A549 (cell line): ENCODE measurements around the gene RPS6KA2.

Source experiments
- BCL3 ChIP-seq: fragments of >200 bp; sonication (Bioruptor Twin); formaldehyde crosslinking; IDR thresholded peaks from 3 replicates; pipeline ENCODE4 v1.6.1; 2016
- CHD4 ChIP-seq: fragments of 200-600 bp; sonication (generic); IDR thresholded peaks from 2 replicates; pipeline ENCODE4 v1.6.1; 2016; ENCODE audit warnings: antibody characterized with exemption, mild to moderate bottlenecking, borderline replicate concordance
- ELK1 ChIP-seq: fragments of 150-350 bp; IDR thresholded peaks from 2 replicates; pipeline ENCODE4 v1.6.1; 2014; ENCODE audit warnings: low read depth, mild to moderate bottlenecking, low read length
- MAX ChIP-seq: IDR thresholded peaks from 2 replicates; pipeline ENCODE4 v1.6.1; 2012
- MYC ChIP-seq: IDR thresholded peaks from 2 replicates; pipeline ENCODE4 v1.6.1; 2012; ENCODE audit warnings: mild to moderate bottlenecking, inconsistent platforms, low read length, improper control_type of control experiment, borderline replicate concordance
- PHF8 ChIP-seq: fragments of 200-600 bp; sonication (generic); IDR thresholded peaks from 2 replicates; pipeline ENCODE4 v1.6.1; 2016; ENCODE audit warnings: low read depth, mild to moderate bottlenecking, antibody characterized with exemption, moderate library complexity, borderline replicate concordance
- POLR2A ChIP-seq: IDR thresholded peaks from 2 replicates; pipeline ENCODE4 v1.6.1; 2012; ENCODE audit warnings: mild to moderate bottlenecking, low read length
- RAD21 ChIP-seq, 2 experiments: fragments of >200 bp in 1 of 2; sonication (Bioruptor Twin) in 1 of 2; formaldehyde crosslinking in 1 of 2; IDR thresholded peaks in 1 of 2; conservative IDR thresholded peaks in 1 of 2; 2 replicates in 1 of 2; 3 replicates in 1 of 2; pipeline ENCODE4 v1.6.1; 2012 to 2018; ENCODE audit warnings: inconsistent platforms in 1 of 2
- SMC3 ChIP-seq: fragments of >200 bp; sonication (Bioruptor Twin); formaldehyde crosslinking; IDR thresholded peaks from 3 replicates; pipeline ENCODE4 v1.6.1; 2018; ENCODE audit warnings: inconsistent platforms
- TP53 ChIP-seq: fragments of 250-450 bp; sonication (Bioruptor Pico); IDR thresholded peaks from 2 replicates; pipeline ENCODE4 v1.5.0; 2021; ENCODE audit warnings: mild to moderate bottlenecking, moderate library complexity
- ZNF302 ChIP-seq: fragments of 250-450 bp; sonication (Bioruptor Pico); IDR thresholded peaks from 2 replicates; pipeline ENCODE4 v1.9.0; 2021; ENCODE audit warnings: inconsistent platforms, mild to moderate bottlenecking, moderate library complexity
- TF ChIP-seq, protein P1 (sequence below): fragments of >200 bp; sonication (Bioruptor Twin); formaldehyde crosslinking; IDR thresholded peaks from 3 replicates; pipeline ENCODE4 v1.5.1; 2016
- TF ChIP-seq, protein P2 (sequence below): fragments of 200-600 bp; sonication (generic); IDR thresholded peaks from 2 replicates; pipeline ENCODE4 v1.6.1; 2016; ENCODE audit warnings: antibody characterized with exemption, mild to moderate bottlenecking, moderate library complexity

DNA sequence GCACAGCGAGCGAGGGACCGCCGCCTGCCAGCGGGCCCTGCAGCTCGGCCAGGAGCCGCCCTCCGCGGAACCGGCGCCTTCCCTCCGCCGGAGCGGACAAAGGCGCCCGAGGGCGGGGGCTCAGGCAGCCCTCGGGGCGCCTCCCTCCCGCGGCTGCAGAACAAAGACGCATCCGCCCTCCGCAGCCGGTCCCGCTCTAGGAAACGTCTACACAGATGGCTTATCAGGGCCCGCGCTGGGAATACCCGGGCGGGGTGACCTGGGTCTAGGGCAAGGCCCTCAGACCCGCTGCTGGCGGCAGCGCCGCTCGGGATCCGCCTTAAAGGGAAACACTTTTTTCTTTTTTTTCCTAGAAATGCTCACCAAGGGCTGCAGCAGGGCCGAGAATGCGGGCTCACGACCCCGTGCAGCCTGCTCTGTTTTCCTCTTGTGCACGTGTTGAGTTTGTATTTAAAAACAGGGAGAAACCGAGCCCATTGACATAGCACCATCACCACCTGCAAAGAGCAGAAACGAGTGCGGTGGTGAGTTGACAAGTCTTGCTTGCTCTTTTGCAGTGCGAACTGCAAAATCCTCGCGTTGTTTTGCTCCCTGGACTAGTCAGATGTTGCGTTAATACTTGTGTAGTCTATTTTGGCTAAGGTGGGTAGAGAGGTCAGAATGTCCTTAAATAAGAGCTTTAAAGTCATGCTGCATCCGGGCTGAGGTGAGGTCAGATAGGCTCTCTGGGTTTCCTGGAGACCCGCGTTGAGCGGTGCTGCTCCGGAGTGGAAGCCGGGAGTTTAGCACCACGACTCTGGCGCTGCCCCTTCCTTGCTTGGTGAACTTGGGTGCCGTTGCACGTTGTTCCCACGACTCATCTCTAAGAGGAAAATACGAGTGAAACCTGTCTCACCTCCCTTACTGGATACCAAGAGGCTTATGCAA, 1.1 kb upstream of the RPS6KA2 start:
- TF ChIP-seq, protein P1, sequence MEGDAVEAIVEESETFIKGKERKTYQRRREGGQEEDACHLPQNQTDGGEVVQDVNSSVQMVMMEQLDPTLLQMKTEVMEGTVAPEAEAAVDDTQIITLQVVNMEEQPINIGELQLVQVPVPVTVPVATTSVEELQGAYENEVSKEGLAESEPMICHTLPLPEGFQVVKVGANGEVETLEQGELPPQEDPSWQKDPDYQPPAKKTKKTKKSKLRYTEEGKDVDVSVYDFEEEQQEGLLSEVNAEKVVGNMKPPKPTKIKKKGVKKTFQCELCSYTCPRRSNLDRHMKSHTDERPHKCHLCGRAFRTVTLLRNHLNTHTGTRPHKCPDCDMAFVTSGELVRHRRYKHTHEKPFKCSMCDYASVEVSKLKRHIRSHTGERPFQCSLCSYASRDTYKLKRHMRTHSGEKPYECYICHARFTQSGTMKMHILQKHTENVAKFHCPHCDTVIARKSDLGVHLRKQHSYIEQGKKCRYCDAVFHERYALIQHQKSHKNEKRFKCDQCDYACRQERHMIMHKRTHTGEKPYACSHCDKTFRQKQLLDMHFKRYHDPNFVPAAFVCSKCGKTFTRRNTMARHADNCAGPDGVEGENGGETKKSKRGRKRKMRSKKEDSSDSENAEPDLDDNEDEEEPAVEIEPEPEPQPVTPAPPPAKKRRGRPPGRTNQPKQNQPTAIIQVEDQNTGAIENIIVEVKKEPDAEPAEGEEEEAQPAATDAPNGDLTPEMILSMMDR: no peak
- TF ChIP-seq POLR2A (no peak), ZNF302 (CRISPR knock-in tag) (no peak), MAX (no peak), TP53 (no peak), ELK1 (no peak), MYC (no peak), BCL3 (no peak), PHF8 (no peak), RAD21 (conservative IDR thresholded peaks at IDR 0.05 in 1 of 2, IDR thresholded peaks at IDR 0.05 in 1 of 2) (no peak), SMC3 (no peak), CHD4 (no peak)
- TF ChIP-seq, protein P2, sequence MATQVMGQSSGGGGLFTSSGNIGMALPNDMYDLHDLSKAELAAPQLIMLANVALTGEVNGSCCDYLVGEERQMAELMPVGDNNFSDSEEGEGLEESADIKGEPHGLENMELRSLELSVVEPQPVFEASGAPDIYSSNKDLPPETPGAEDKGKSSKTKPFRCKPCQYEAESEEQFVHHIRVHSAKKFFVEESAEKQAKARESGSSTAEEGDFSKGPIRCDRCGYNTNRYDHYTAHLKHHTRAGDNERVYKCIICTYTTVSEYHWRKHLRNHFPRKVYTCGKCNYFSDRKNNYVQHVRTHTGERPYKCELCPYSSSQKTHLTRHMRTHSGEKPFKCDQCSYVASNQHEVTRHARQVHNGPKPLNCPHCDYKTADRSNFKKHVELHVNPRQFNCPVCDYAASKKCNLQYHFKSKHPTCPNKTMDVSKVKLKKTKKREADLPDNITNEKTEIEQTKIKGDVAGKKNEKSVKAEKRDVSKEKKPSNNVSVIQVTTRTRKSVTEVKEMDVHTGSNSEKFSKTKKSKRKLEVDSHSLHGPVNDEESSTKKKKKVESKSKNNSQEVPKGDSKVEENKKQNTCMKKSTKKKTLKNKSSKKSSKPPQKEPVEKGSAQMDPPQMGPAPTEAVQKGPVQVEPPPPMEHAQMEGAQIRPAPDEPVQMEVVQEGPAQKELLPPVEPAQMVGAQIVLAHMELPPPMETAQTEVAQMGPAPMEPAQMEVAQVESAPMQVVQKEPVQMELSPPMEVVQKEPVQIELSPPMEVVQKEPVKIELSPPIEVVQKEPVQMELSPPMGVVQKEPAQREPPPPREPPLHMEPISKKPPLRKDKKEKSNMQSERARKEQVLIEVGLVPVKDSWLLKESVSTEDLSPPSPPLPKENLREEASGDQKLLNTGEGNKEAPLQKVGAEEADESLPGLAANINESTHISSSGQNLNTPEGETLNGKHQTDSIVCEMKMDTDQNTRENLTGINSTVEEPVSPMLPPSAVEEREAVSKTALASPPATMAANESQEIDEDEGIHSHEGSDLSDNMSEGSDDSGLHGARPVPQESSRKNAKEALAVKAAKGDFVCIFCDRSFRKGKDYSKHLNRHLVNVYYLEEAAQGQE: no peak
